BLaER1 treated with 17β-estradiol and CSF1 and Interleukin-3, amounts not matched to agents 10 nM and 100 nM (cell line): Measurements from ENCODE around the gene ZNF605.
A peak's percentile ranks its signal among the peaks of the same experiment; 100 is the strongest.
"Not testable (repeated sequence)": the region's sequence is repeated elsewhere in the genome, so short reads cannot be mapped to it uniquely, and the experiment has no call there.

Experiments used
- H3K27ac ChIP-seq, 11 experiments: shearing (Covaris generic); formaldehyde crosslinking; 2 replicates each; pipeline ENCODE4 v1.8.1; 2022
- H3K27me3 ChIP-seq, 11 experiments: shearing (Covaris generic); formaldehyde crosslinking; 2 replicates each; pipeline ENCODE4 v1.8.1; 2022
- H3K36me3 ChIP-seq, 11 experiments: shearing (Covaris generic); formaldehyde crosslinking; 2 replicates each; pipeline ENCODE4 v1.8.1; 2022
- H3K4me1 ChIP-seq, 10 experiments: shearing (Covaris generic); formaldehyde crosslinking; 2 replicates each; pipeline ENCODE4 v1.8.1; 2022
- H3K4me2 ChIP-seq, 11 experiments: shearing (Covaris generic); formaldehyde crosslinking; 2 replicates each; pipeline ENCODE4 v1.8.1; 2022
- H3K4me3 ChIP-seq, 10 experiments: shearing (Covaris generic); formaldehyde crosslinking; 2 replicates each; pipeline ENCODE4 v1.8.1; 2022
- H3K9ac ChIP-seq, 11 experiments: shearing (Covaris generic); formaldehyde crosslinking; 2 replicates each; pipeline ENCODE4 v1.8.1; 2022
- H3K9me3 ChIP-seq, 11 experiments: shearing (Covaris generic); formaldehyde crosslinking; replicated peaks in 1 of 11; 2 replicates each; pipeline ENCODE4 v1.8.1; 2022
- H4K20me1 ChIP-seq, 11 experiments: shearing (Covaris generic); formaldehyde crosslinking; 2 replicates each; pipeline ENCODE4 v1.8.1; 2022
- Cebpa-rat ChIP-seq, 11 experiments: shearing (Covaris generic); IDR thresholded peaks; 2 replicates each; pipeline ENCODE4 v1.8.1; 2022

The ZNF605 gene

GRCh38 chr12:132965796-132966195 is 9.7 kb upstream of the ZNF605 start:
- H3K9ac ChIP-seq = no peak overlapping the region
- peaks cover 95 to 100% (median 100%) of the 10 kb centered on the region in 11 experiments for H3K9me3 ChIP-seq
- peaks cover 24 to 76% (median 61%) of the 10 kb centered on the region in 11 experiments; a peak in 21 of 22 replicates for H3K36me3 ChIP-seq

GRCh38 chr12:132963947-132964346 is 7.8 kb upstream of the ZNF605 start:
- Histone ChIP-seq H3K4me3 (0 out of 20 replicates have a peak overlapping the region, but pooled peaks of 1 of the 10 experiments have one; percentile 11), H3K9me3 (peaks cover 83 to 99% (median 91%) of the 10 kb centered on the region in 11 experiments), H3K36me3 (peaks cover 24 to 80% (median 61%) of the 10 kb centered on the region in 11 experiments; a peak in 21 of 22 replicates)
- not testable (repeated sequence) for H3K27me3 ChIP-seq, H4K20me1 ChIP-seq, H3K4me2 ChIP-seq, H3K9ac ChIP-seq, H3K4me1 ChIP-seq, H3K27ac ChIP-seq

More at GRCh38 chr12:132965796-132966195, 9.7 kb upstream of the ZNF605 start:
- H4K20me1 ChIP-seq = no peaks in the 10 kb centered on the region
- H3K27me3 ChIP-seq = no peaks in the 10 kb centered on the region
- no peak for TF ChIP-seq Cebpa-rat (IDR thresholded peaks at IDR 0.05)
- no peak overlapping the region for H3K4me2 ChIP-seq
- no peaks in the 10 kb centered on the region for H3K4me1 ChIP-seq
- H3K4me3 ChIP-seq = no peak overlapping the region
- no peak overlapping the region for H3K27ac ChIP-seq

GRCh38 chr12:132961790-132962189 is 5.7 kb upstream of the ZNF605 start:
- Histone ChIP-seq H3K36me3 (peaks cover 15 to 62% (median 46%) of the 10 kb centered on the region in 11 experiments; a peak in 21 of 22 replicates), H3K9me3 (peaks cover 77 to 99% (median 90%) of the 10 kb centered on the region in 11 experiments)
- H3K9ac ChIP-seq, H3K4me3 ChIP-seq, H3K27ac ChIP-seq, H3K4me1 ChIP-seq, H4K20me1 ChIP-seq, H3K4me2 ChIP-seq, H3K27me3 ChIP-seq: not testable (repeated sequence)

- Histone ChIP-seq H4K20me1 (no peaks in the 10 kb centered on the region), H3K9me3 (peaks cover 51 to 90% (median 69%) of the 10 kb centered on the region in 11 experiments), H3K4me3 (peak overlapping the region; percentile 69 to 91 (median 80)), H3K27me3 (no peaks in the 10 kb centered on the region), H3K9ac (peak overlapping the region; percentile 90 to 97 (median 93)), H3K27ac (peak overlapping the region; percentile 88 to 95 (median 92)), H3K36me3 (peaks cover 25 to 36% (median 33%) of the 10 kb centered on the region in 11 experiments), H3K4me2 (peak overlapping the region; percentile 78 to 97 (median 91)), H3K4me1 (peaks cover 7 to 17% (median 11%) of the 10 kb centered on the region in 10 experiments; a peak in 19 of 20 replicates)
- TF ChIP-seq Cebpa-rat (IDR thresholded peaks at IDR 0.05) = no peak
Observed at GRCh38 chr12:132955094-132956010, 754 bp downstream of the ZNF605 start.

GRCh38 chr12:132954471-132955048 is 1.5 kb downstream of the ZNF605 start:
- H3K9ac ChIP-seq = no peak overlapping the region; a peak in 1 of 22 replicates
- H3K4me1 ChIP-seq = peaks cover 7 to 17% (median 11%) of the 10 kb centered on the region in 10 experiments; a peak in 19 of 20 replicates
- H3K9me3 ChIP-seq = peaks cover 58 to 90% (median 73%) of the 10 kb centered on the region in 11 experiments

GRCh38 chr12:132953771-132954170 is 2.3 kb downstream of the ZNF605 start:
- no peak overlapping the region for H3K27ac ChIP-seq
- H3K36me3 ChIP-seq = peaks cover 41 to 52% (median 49%) of the 10 kb centered on the region in 11 experiments
- peak overlapping the region in 1 of 10 experiments; percentile 6; a peak in 2 of 20 replicates for H3K4me3 ChIP-seq
- no peaks in the 10 kb centered on the region for H3K27me3 ChIP-seq
- peaks cover 7 to 17% (median 11%) of the 10 kb centered on the region in 10 experiments; a peak in 19 of 20 replicates for H3K4me1 ChIP-seq
- H4K20me1 ChIP-seq = no peaks in the 10 kb centered on the region
- peaks cover 65 to 91% (median 80%) of the 10 kb centered on the region in 11 experiments for H3K9me3 ChIP-seq
- no peak overlapping the region for H3K4me2 ChIP-seq
- TF ChIP-seq Cebpa-rat (IDR thresholded peaks at IDR 0.05) = no peak
- H3K9ac ChIP-seq = no peak overlapping the region

More at GRCh38 chr12:132954471-132955048, 1.5 kb downstream of the ZNF605 start:
- no peak for TF ChIP-seq Cebpa-rat (IDR thresholded peaks at IDR 0.05)
- H3K27ac ChIP-seq = 0 out of 22 replicates have a peak overlapping the region, but pooled peaks of 1 of the 11 experiments have one; percentile 90
- H3K4me3 ChIP-seq = peak overlapping the region in 8 of 10 experiments; percentile 70 to 91 (median 80); a peak in 8 of 20 replicates
- H4K20me1 ChIP-seq = no peaks in the 10 kb centered on the region
- no peaks in the 10 kb centered on the region for H3K27me3 ChIP-seq
- H3K36me3 ChIP-seq = peaks cover 33 to 44% (median 41%) of the 10 kb centered on the region in 11 experiments
- H3K4me2 ChIP-seq = peak overlapping the region; percentile 78 to 97 (median 91); a peak in 20 of 22 replicates

- no peaks in the 10 kb centered on the region for H4K20me1 ChIP-seq
- H3K4me2 ChIP-seq = no peak overlapping the region
- peaks cover 66 to 91% (median 81%) of the 10 kb centered on the region in 11 experiments for H3K9me3 ChIP-seq
- H3K9ac ChIP-seq = no peak overlapping the region
- H3K4me1 ChIP-seq = peaks cover 7 to 17% (median 11%) of the 10 kb centered on the region in 10 experiments; a peak in 19 of 20 replicates
- no peaks in the 10 kb centered on the region for H3K27me3 ChIP-seq
- H3K27ac ChIP-seq = no peak overlapping the region
- TF ChIP-seq Cebpa-rat (IDR thresholded peaks at IDR 0.05) = no peak
- H3K36me3 ChIP-seq = peaks cover 48 to 59% (median 55%) of the 10 kb centered on the region in 11 experiments
- 0 out of 20 replicates have a peak overlapping the region, but pooled peaks of 2 of the 10 experiments have one; percentile 8 to 38 for H3K4me3 ChIP-seq
Observed at GRCh38 chr12:132953163-132953425, 3.0 kb downstream of the ZNF605 start.

- TF ChIP-seq Cebpa-rat (IDR thresholded peaks at IDR 0.05) = no peak
- Histone ChIP-seq H3K27me3 (no peaks in the 10 kb centered on the region), H3K27ac (no peak overlapping the region), H3K9ac (no peak overlapping the region), H3K4me3 (peak overlapping the region in 4 of 10 experiments; percentile 5 to 38 (median 10); a peak in 2 of 20 replicates), H4K20me1 (no peaks in the 10 kb centered on the region), H3K4me2 (no peak overlapping the region), H3K9me3 (peaks cover 66 to 91% (median 81%) of the 10 kb centered on the region in 11 experiments), H3K4me1 (peaks cover 7 to 17% (median 11%) of the 10 kb centered on the region in 10 experiments; a peak in 19 of 20 replicates), H3K36me3 (peaks cover 53 to 64% (median 59%) of the 10 kb centered on the region in 11 experiments)
Observed at GRCh38 chr12:132952371-132953162, 3.5 kb downstream of the ZNF605 start.
